Neuronal stem cell (in vitro differentiated cells): Measurements from ENCODE around the gene KIF11.

ENCODE experiments used
- DNase-seq: peaks from one replicate; pipeline ENCODE4 v3.0.0-alpha.2; 2013; ENCODE audit warnings: low spot score
- H2AFZ ChIP-seq: one replicate; pipeline ENCODE4 v1.6.1; 2013; ENCODE audit warnings: mild to moderate bottlenecking, low read length, inconsistent platforms
- H2AK5ac ChIP-seq: 2 replicates; pipeline ENCODE4 v1.6.1; 2013; ENCODE audit warnings: low read depth, mild to moderate bottlenecking, inconsistent platforms, low read length, moderate library complexity, mixed read lengths
- H2BK120ac ChIP-seq: 2 replicates; pipeline ENCODE4 v1.6.1; 2013; ENCODE audit warnings: low read depth, mild to moderate bottlenecking, inconsistent platforms, low read length, moderate library complexity, mixed read lengths
- H2BK12ac ChIP-seq: one replicate; pipeline ENCODE4 v1.6.1; 2013; ENCODE audit warnings: low read length, inconsistent platforms
- H2BK15ac ChIP-seq: 2 replicates; pipeline ENCODE4 v1.6.1; 2013; ENCODE audit warnings: mild to moderate bottlenecking, low read length, inconsistent platforms, mixed read lengths
- H2BK5ac ChIP-seq: one replicate; pipeline ENCODE4 v1.6.1; 2013; ENCODE audit warnings: inconsistent platforms, mild to moderate bottlenecking, low read length, moderate library complexity
- H3K14ac ChIP-seq: one replicate; pipeline ENCODE4 v1.6.1; 2013; ENCODE audit warnings: low read length, inconsistent platforms
- H3K18ac ChIP-seq: 2 replicates; pipeline ENCODE4 v1.6.1; 2013; ENCODE audit warnings: low read length, inconsistent platforms
- H3K23ac ChIP-seq: 2 replicates; pipeline ENCODE4 v1.6.1; 2013; ENCODE audit warnings: low read depth, mild to moderate bottlenecking, mixed read lengths, low read length, inconsistent platforms; ENCODE audit not compliant: poor library complexity
- H3K27ac ChIP-seq: replicated peaks from 3 replicates; pipeline ENCODE4 v1.5.1; 2013; ENCODE audit warnings: low read length, inconsistent platforms
- H3K27me3 ChIP-seq, 3 experiments: 2 replicates each; pipeline ENCODE4 v1.6.1; 2013; ENCODE audit warnings: low read length in 3 of 3, mild to moderate bottlenecking in 2 of 3, inconsistent platforms in 1 of 3, low read depth in 1 of 3, mixed read lengths in 1 of 3, moderate library complexity in 1 of 3; ENCODE audit not compliant: control insufficient read depth in 3 of 3, insufficient read depth in 3 of 3
- H3K36me3 ChIP-seq, 2 donors: replicated peaks in 1 of 2; 2 replicates each; pipeline ENCODE4 v1.6.1; 2013; ENCODE audit warnings: low read length in 2 of 2; ENCODE audit not compliant: control insufficient read depth in 2 of 2, insufficient read depth in 2 of 2
- H3K4ac ChIP-seq: 2 replicates; pipeline ENCODE4 v1.6.1; 2013; ENCODE audit warnings: inconsistent platforms, mild to moderate bottlenecking, low read length, moderate library complexity
- H3K4me1 ChIP-seq, 2 donors: 1 replicate in 1 of 2; 2 replicates in 1 of 2; pipeline ENCODE4 v1.6.1; 2013; ENCODE audit warnings: low read length in 2 of 2, low read depth in 1 of 2; ENCODE audit not compliant: control insufficient read depth in 2 of 2, insufficient read depth in 1 of 2
- H3K4me2 ChIP-seq: one replicate; pipeline ENCODE4 v1.6.1; 2013; ENCODE audit warnings: mild to moderate bottlenecking, low read length, inconsistent platforms; ENCODE audit not compliant: insufficient read depth, poor library complexity, severe bottlenecking
- H3K4me3 ChIP-seq, 2 donors: 2 replicates each; pipeline ENCODE4 v1.5.1; 2013; ENCODE audit warnings: low read length in 2 of 2, mild to moderate bottlenecking in 2 of 2, inconsistent platforms in 1 of 2, moderate library complexity in 1 of 2
- H3K79me1 ChIP-seq: one replicate; pipeline ENCODE4 v1.6.1; 2013; ENCODE audit warnings: low read depth, mild to moderate bottlenecking, inconsistent platforms, low read length, moderate library complexity
- H3K9ac ChIP-seq: one replicate; pipeline ENCODE4 v1.6.1; 2013; ENCODE audit warnings: mild to moderate bottlenecking, low read depth, low read length, inconsistent platforms; ENCODE audit not compliant: poor library complexity
- H3K9me3 ChIP-seq, 2 donors: replicated peaks in 1 of 2; 2 replicates each; pipeline versions ENCODE3 to v1.6.1; 2013; ENCODE audit warnings: low read length in 2 of 2, mild to moderate bottlenecking in 2 of 2, inconsistent platforms in 1 of 2, low read depth in 1 of 2, mixed read lengths in 1 of 2, moderate library complexity in 1 of 2; ENCODE audit not compliant: control insufficient read depth in 2 of 2, insufficient read depth in 1 of 2
- H4K8ac ChIP-seq: one replicate; pipeline ENCODE4 v1.6.1; 2013; ENCODE audit warnings: low read depth, mild to moderate bottlenecking, inconsistent platforms, low read length, moderate library complexity
- H4K91ac ChIP-seq: one replicate; pipeline ENCODE4 v1.6.1; 2013; ENCODE audit warnings: low read length, low read depth, mild to moderate bottlenecking, inconsistent platforms; ENCODE audit not compliant: poor library complexity
- WGBS, 2 donors: extraction: QIAGEN DNeasy Blood & Tissue Kit; methylation state at CpG; one replicate each; pipeline ENCODE4 v1.1.7; 2013; ENCODE audit warnings: missing lambda C conversion rate in 2 of 2, mixed read lengths in 1 of 2; ENCODE audit not compliant: insufficient read length in 2 of 2, insufficient replicate concordance in 1 of 2; ENCODE audit errors: extremely low coverage in 2 of 2; 5-methylcytosine and 5-hydroxymethylcytosine counted together

Gene KIF11

DNA sequence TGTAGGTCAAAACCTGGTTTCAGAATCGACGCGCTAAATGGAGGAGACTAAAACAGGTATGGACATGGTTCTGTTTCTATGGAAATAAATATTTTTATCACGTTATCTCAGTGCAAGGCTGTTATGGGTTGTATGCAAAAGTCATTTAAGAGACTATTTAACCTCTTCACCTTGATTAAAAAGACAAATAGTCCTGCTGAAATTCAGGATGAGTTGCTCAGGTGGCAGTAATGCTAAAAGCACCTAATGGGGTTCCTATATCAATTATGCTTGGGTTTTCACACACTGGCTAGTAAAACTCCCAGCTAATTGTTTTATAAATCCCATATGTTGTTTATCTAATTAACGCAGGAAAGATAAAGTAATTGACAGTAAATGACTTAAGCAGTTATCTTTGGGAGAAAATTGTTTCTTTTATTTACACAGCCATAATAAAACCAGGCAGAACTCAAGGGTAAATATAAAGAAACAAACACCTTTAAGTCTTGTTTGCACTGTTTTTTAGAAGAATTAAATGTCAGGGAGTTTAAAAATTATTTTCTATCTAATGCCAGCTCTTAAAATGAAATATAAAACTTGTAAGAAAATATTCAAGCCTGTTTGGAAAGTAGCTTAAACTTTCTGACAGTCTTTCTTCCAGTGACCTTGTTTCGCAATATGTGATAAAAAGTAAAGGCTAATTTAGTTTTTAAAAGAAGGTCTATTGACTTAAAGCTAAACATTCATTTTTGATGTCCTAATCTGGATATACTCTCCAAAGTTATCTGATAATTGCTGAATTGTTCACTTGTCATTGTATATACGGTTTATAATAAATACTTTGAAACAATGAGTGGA, 100.0 kb downstream of the KIF11 start:
- Histone ChIP-seq H3K27ac (no peak overlapping the region), H3K9ac (no peak overlapping the region), H3K27me3 (peaks cover 60 to 98% (median 81%) of the 10 kb centered on the region in 3 experiments), H3K14ac (no peak overlapping the region), H3K4me3 (no peak overlapping the region), H3K23ac (no peak overlapping the region), H3K4ac (no peak overlapping the region), H3K4me1 (peaks cover 0 to 7% of the 10 kb centered on the region in 2 donors), H2BK120ac (no peak overlapping the region), H3K18ac (no peak overlapping the region), H2AFZ (no peak overlapping the region), H3K36me3 (no peaks in the 10 kb centered on the region), H2BK15ac (no peak overlapping the region), H3K9me3 (peaks cover 3 to 9% of the 10 kb centered on the region in 2 donors), H2BK5ac (no peak overlapping the region), H3K4me2 (no peak overlapping the region), H4K91ac (no peak overlapping the region), H3K79me1 (peaks cover 1% of the 10 kb centered on the region), H2BK12ac (no peak overlapping the region), H4K8ac (no peak overlapping the region), H2AK5ac (no peak overlapping the region)
- DNase-seq, result peak; percentile 27
- WGBS, 2 donors, result no CpG with 5 or more reads among the region's 7 CpGs

DNA sequence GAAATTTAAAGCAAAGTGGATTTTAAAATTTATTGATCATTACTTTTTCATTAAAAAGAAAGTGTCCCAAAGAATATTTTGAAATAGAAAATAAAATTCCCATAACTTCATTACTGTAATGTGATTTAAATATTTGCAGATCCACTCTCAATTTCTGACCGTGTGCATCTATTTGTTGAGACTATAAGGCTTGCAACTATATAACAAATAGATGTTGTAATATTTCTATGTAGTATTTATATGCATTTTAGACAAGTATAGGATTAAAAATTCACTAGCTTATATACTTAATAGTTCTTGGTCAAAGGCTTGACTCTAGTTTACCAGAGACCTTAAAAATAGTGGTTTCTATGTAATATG, 100.6 kb downstream of the KIF11 start:
- WGBS, 2 donors, result no CpG with 5 or more reads among the region's 1 CpG
- Histone ChIP-seq H2AFZ (no peak overlapping the region), H3K4me2 (no peak overlapping the region), H3K18ac (no peak overlapping the region), H3K27ac (no peak overlapping the region), H3K36me3 (no peaks in the 10 kb centered on the region), H3K27me3 (peaks cover 57 to 98% (median 81%) of the 10 kb centered on the region in 3 experiments), H3K9ac (no peak overlapping the region), H4K8ac (no peak overlapping the region), H3K4me3 (no peak overlapping the region), H3K14ac (no peak overlapping the region), H2BK12ac (no peak overlapping the region), H2BK15ac (no peak overlapping the region), H3K9me3 (peaks cover 3% of the 10 kb centered on the region in 2 donors), H3K79me1 (peaks cover 1% of the 10 kb centered on the region), H2BK5ac (no peak overlapping the region), H2AK5ac (no peak overlapping the region), H3K4me1 (peaks cover 0 to 7% of the 10 kb centered on the region in 2 donors), H3K4ac (no peak overlapping the region), H2BK120ac (no peak overlapping the region), H4K91ac (no peak overlapping the region), H3K23ac (no peak overlapping the region)
- DNase-seq, result no peak

DNA sequence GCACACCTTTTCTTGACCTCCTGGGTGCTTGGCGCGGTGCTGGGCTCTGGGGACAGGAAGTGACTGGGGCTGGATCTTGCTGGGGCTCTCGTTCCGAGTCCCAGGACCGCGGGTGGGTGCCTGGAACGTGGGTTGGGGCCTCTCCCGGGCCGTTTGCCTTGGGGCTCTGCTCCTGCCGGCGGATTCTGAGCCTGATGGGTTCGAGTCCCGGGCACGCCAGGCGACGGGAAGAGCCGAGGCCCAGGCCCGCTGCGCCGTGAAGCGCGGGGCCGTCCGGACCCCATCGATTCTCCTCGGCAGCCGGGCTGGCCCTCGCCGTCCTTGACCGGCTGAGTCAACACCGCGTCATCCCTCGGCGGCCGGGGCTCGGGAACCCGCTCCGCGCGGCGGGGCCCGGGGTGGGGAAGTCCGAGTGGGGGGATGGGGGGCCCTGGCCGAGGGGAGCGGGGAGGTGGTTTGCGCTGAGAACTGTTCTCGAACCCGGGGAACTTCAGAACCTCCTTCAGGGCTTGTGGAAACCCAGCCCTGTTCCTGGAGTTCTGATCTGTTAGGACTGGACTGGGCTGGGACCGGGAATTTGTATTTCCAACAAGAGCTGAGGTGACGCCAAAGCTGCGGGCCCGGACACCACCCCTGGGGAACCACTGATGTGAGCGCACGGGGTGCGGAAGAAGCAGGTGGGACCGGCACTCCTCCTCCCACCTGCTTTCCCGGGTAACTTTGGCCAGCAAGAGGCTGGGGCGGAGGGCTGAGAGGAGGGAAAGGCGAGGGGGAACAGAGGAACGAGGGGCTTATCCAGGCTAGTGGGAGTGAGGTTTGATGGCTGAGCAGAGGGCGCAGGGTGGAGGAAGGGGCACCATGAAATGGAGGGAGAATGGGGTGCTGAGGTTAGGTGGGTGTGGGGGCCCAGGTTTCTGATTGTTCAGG, 103.0 kb downstream of the KIF11 start:
- peak overlapping the region in 1 of 2 donors; percentile 47 for H3K4me3 ChIP-seq

More for the DNA sequence above, 103.0 kb downstream of the KIF11 start:
- Histone ChIP-seq H3K27me3 (peaks cover 42 to 88% (median 77%) of the 10 kb centered on the region in 3 experiments), H3K23ac (peak overlapping the region; percentile 98), H3K4me2 (peak overlapping the region; percentile 49), H4K8ac (peak overlapping the region; percentile 17), H3K9me3 (peaks cover 0 to 4% of the 10 kb centered on the region in 2 donors), H3K18ac (peak overlapping the region; percentile 57), H2BK15ac (no peak overlapping the region), H3K4ac (no peak overlapping the region), H3K36me3 (no peaks in the 10 kb centered on the region), H2BK120ac (no peak overlapping the region), H3K27ac (no peak overlapping the region), H3K79me1 (peaks cover 1% of the 10 kb centered on the region), H2AFZ (peak overlapping the region; percentile 91), H2BK12ac (peak overlapping the region; percentile 22), H3K9ac (no peak overlapping the region), H4K91ac (no peak overlapping the region), H2AK5ac (no peak overlapping the region), H2BK5ac (no peak overlapping the region), H3K14ac (peak overlapping the region; percentile 38), H3K4me1 (peaks cover 0 to 10% of the 10 kb centered on the region in 2 donors)
- WGBS, 2 donors, result no CpG with 5 or more reads among the region's 61 CpGs
- peak; percentile 15 for DNase-seq
